Stomach (tissue), 4 donors: ENCODE data around the gene CHDH.

Experiments used
- CTCF ChIP-seq, 7 experiments: fragments of 450-650 bp in 4 of 7; fragments of 200-600 bp in 3 of 7; sonication (generic) in 3 of 7; IDR thresholded peaks; one replicate each; pipeline ENCODE4 v1.5.1; 2016 to 2019; ENCODE audit warnings: antibody characterized with exemption in 7 of 7, control low read depth in 2 of 7, mild to moderate bottlenecking in 1 of 7
- POLR2AphosphoS5 ChIP-seq, 3 donors: sonication (generic); formaldehyde crosslinking; IDR thresholded peaks; one replicate each; pipeline ENCODE4 v1.6.1; 2016; ENCODE audit warnings: antibody characterized with exemption in 3 of 3

GRCh38 chr3:53763353-53763752, 82.9 kb downstream of the CHDH start:
- no peak for TF ChIP-seq POLR2AphosphoS5 (IDR thresholded peaks at IDR 0.05)
- TF ChIP-seq CTCF (IDR thresholded peaks at IDR 0.05), result no peak
